ENCODE data around the gene NSMCE1.
"Not testable (repeated sequence)": the region's sequence is repeated elsewhere in the genome, so short reads cannot be mapped to it uniquely, and the experiment has no call there.

Gene NSMCE1

GRCh38 chr16:27216297-27216885 lies 52.2 kb downstream of the NSMCE1 start:
- DNase-seq (ENCODE audit: low spot score) = no peak

DNA sequence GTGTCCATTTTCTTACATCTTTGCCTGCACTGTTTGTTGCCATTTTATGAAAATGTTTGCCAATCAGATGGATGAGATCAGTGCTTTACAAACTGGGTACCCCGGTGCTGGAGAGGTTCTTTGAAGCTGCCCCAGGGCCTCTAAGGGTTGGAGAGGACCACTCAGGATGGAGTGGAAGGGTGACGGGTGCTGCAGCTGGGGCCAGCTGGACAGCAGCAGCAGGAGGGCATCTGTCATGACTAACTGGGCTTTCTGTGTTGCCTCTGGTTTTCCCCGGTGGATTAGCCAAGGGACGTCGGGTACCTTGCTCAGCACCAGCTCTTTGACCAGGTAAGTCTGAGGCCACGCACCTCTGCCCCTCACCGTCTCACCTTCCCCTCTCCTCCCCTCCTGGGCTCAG lies 52.9 kb downstream of the NSMCE1 start:
- no peak for DNase-seq (ENCODE audit: low spot score)

DNA sequence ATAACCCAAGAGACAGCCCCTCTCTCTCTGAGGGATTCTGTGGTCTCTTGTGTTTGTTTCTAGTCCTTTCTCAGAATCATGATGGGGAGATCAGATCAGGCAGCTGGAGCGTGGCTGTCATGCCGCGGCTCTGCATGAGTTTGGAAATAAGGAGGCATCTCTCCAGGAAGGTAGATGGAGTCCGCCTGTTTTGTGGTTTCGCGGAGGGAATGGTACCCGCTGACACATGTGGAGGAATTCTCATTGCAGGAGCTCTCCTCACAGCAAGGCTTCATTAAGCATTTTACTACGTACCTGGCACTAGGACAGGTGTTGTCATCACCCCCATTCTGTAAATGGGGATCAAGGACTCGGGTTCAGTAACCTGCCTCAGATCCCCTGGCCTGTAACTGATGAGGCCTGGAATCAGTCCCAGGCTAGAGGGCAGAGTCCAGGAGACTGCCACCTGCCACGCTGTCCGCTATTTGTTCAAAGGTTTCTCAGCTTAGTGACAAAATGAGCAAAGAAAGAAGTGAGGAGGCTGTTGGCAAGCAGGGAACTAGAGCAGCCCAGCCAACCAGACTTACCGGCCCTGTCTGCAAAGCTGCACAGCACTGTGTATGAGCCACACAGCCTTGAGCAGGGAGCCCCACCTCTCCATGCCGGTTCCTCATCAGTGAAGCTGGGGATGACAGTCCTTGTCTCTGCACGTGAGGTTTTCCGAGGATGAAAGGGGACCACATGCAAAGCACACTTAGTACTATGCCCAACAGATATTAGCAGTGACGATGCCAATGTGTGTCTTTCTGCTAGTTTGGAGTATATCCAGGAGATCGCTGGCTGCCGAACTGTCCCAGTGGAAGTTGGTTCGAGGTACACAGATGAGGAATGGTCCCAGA lies 54.2 kb downstream of the NSMCE1 start:
- no peak for DNase-seq (ENCODE audit: low spot score)

DNA sequence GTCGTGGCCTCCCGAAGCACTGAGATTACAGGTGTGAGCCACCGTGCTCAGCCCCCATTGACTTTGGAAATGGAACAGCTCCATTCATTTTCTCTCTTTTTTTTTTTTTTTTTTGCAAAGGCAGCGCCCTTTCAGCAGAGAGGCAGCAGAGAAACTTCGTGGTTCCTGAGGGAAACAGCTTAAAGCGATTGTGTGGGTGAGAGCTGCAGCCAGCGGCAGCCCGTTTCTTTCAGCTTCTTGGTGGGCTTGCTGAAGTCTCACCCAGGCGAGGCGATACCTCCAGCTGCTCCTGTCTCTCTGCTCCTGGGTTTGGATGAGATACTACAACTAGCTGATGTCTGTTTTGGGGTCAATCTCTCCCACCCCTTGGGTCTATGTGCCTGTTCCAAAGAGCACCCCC lies 57.5 kb downstream of the NSMCE1 start:
- no peak for DNase-seq (ENCODE audit: low spot score)

DNA sequence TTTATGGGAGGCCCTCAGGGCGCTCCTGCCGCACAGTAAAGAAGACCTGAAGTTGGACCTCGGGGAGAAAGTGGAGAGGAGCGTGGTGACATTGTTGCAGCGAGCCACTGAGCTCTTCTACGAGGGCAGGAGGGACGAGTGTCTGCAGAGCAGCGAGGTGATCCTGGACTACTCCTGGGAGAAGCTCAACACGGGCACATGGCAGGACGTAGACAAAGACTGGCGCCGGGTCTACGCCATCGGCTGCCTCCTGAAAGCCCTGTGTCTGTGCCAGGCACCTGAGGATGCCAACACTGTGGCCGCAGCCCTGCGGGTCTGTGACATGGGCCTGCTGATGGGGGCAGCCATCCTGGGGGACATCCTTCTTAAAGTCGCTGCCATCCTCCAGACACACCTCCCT lies 58.4 kb downstream of the NSMCE1 start:
- DNase-seq (ENCODE audit: low spot score) = no peak

DNA sequence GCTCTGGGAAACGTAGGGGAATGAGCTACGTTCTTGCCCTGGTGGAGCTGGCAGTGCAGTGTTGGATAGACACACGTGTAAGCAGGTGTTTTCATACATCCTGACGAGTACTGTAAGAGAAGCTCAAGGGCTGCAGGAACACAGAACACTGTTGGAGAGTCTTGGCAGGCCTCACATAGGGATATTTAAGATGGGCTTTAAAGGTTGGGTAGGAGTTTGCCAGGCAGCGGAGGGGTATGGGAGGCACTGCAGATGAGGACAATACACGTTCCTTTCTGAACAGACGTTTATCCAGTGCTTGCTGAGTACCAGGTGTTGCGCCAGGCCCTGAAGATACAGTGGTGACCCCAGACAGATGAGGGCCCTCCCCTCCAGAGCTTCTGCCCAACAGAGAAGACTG lies 59.0 kb downstream of the NSMCE1 start:
- no peak for DNase-seq (ENCODE audit: low spot score)

GRCh38 chr16:27208796-27209195 lies 59.8 kb downstream of the NSMCE1 start:
- DNase-seq (ENCODE audit: low spot score) = no peak

- no peak for DNase-seq (ENCODE audit: low spot score)
Observed at GRCh38 chr16:27208081-27208680, 60.4 kb downstream of the NSMCE1 start.

DNA sequence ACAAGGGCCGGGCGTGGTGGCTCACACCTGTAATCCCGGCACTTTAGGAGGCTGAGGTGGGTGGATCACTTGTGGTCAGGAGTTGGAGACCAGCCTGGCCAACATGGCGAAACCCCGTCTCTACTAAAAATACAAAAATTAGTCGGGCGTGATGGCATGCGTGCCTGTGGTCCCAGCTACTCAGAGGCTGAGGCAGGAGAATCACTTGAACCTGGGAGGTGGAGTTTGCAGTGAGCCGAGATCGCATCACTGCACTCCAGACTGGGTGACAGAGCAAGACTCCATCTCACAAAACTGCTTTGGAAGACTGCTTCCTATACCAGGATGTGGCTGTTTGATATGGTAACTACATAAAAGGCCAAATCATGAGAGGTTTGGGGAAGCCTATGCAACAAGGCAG lies 61.5 kb downstream of the NSMCE1 start:
- DNase-seq (ENCODE audit: low spot score) = not testable (repeated sequence)

GRCh38 chr16:27205423-27206065 lies 63.0 kb downstream of the NSMCE1 start:
- DNase-seq (ENCODE audit: low spot score) = no peak

DNA sequence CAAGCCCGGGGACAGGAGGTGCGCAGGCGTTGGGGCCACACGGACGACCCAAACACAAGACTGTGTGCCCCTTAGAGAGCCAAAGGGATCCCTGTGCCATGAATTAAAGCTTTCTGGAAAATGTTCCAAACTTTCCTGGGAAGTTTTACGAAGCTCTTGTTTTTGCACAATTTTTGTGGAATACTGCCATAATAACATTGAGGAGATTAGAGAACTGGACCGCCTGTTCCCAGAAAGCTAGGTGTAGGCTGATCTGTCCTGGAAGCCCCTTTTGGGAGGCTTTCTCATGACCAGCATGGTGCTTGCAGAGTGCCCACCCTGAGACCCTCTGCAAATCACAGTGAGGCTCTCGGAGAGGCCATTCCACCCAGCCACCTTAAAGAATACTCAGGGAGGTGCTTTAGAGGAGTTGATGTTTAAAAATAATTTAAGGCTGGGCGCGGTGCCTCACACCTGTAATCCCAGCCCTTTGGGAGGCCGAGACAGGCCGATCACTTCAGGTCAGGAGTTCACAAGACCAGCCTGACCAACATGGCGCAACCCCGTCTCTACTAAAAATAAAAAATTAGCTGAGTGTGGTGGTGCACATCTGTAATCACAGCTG lies 64.2 kb downstream of the NSMCE1 start:
- DNase-seq (ENCODE audit: low spot score) = no peak

DNA sequence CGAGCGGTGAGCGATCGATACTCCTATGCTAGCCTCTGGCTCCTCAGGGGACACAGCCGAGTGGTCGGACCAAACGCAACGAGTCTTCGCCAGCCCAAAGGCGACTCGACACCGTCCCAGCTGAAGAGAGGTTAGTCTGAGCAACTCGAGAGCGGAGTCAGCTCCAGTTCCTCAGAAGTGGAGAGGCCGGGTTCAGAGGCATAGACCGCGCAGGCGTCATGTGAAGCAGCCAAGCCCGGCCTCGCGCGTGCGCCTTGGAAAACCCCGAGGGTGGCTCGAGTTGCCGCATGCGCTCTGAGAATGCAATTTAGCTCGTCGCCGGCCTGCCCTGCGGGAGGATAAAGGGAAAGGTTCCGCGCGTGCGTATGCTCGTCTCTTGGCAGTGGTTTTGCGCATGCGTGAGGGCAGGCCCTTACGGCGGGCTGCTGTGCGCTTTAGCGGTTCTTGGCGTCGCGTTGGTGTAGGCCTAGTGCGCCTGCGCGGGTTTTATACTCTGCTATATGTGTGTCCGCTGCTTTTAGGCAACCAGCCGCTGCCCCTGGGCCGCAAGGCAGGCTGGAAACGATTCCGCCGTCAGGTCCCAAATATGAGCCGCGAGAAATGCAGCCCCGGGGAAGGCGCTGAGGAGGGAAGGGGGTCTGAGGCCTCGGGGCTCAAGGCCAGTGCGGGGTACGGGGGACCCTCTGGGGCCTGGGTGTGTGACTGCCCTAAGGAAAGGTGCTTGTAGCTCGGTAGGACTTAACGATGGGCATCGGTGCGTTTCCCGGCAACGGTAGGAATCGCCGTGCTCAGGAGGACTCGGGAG lies 64.9 kb downstream of the NSMCE1 start, which contains the start of gene KDM8:
TSS of gene KDM8 (plus strand) at position 20 of the 805 bp plus-strand sequence. CDS start 6,598 bp downstream, outside the sequence.
- peak; percentile 99 for DNase-seq (ENCODE audit: low spot score)

DNA sequence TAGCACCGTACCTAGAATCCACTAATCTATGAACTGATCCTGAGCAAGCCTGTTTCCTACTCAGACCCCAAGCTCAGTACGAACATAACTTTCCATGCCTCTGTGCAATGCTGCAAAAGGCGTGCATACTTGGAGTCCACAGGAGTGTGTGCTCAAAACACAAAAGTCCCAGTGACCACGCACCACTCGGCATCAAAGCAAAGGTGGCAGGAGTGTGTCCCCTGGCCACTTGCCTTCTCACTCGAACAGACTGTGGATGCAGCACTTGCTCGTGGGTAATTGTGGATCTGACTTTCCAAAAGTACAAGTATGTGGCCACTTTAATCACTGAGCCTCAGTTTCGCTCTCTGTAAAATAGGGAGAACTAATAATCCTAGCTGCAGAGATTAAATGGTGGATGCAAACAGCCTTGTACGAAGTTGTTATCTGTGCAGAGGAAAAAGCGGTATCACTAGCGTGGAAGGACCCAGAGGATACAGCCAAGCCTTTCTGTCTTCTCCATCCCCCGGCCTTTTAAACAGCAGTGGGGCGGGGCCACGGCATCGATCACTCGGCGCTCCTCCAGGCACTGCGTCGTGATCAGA lies 65.6 kb downstream of the NSMCE1 start:
- no peak for DNase-seq (ENCODE audit: low spot score)

- not testable (repeated sequence) for DNase-seq (ENCODE audit: low spot score)
Observed at GRCh38 chr16:27200914-27201313, 67.7 kb downstream of the NSMCE1 start.

DNA sequence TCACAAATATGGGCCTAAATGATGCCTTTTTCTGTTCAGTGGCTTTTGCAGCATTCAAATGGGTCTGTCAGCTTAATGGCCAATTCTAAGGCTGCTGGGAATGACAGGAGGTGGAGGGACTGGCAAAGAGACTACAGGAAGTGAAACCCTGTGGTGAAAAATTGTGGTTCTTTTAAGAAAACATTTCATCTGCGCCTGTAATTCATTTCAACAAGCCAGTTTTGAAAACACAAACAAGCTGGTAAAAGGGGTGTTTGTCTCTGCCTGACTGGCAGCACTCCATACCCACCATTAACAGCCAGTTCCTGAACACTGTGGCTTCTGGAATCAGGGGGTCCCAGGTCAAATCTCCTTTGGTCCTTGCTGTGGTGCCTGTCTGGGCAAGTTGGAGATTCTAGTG lies 68.8 kb downstream of the NSMCE1 start:
- DNase-seq (ENCODE audit: low spot score) = no peak

- DNase-seq (ENCODE audit: low spot score) = no peak
Observed at GRCh38 chr16:27199235-27199586, 69.4 kb downstream of the NSMCE1 start.

DNA sequence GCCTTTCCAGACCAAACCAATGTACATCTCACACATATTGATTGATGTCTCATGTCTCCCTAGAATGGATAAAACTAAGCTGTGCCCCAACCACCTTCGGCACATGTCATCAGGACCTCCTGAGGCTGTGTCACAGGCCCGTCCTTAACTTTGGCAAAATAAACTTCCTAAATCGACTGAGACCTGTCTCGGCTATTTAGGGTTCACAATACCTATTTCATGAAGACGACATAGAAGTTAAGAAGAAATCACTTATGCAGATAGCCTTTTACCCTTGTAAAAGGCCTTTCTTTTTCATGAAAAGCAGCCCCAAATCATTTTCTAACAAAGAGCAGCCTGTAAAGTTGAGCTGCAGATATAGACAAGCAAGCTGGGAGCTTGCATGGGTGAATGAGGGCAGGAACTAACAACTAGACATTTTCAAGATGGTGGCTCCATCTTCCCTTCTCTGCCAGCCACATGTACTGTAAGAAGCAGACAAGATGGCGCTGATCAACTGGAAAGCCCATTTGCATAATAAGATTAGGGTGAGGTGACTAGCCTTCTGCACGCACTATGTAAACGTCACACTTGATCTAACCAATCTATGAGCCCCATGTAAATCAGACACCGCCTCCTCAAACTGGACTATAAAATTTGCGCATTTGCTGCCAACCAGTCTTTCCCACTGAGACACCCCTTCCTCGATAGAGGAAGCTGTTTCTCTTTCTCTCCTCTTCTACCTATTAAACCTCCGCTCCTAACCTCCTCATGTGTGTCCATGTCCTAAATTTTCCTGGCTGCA lies 69.9 kb downstream of the NSMCE1 start:
- DNase-seq (ENCODE audit: low spot score) = no peak

GRCh38 chr16:27197004-27197403 lies 71.6 kb downstream of the NSMCE1 start:
- no peak for DNase-seq (ENCODE audit: low spot score)

- no peak for DNase-seq (ENCODE audit: low spot score)
Observed at GRCh38 chr16:27195941-27196595, 72.5 kb downstream of the NSMCE1 start.
